DMS53 (cell line): ENCODE measurements around the gene SLCO4A1.

Experiments used
- DNase-seq: peaks from one replicate; lab custom pipeline; 2025; lab: John Stamatoyannopoulos, UW

Gene SLCO4A1

GRCh38 chr20:62702895-62703852 is 60.9 kb downstream of the SLCO4A1 start:
- DNase-seq = peak; percentile 62

- no peak for DNase-seq
Measured at GRCh38 chr20:62703853-62704228, 61.5 kb downstream of the SLCO4A1 start.

- DNase-seq = peak; percentile 64
Measured at GRCh38 chr20:62704341-62704948, 62.1 kb downstream of the SLCO4A1 start.

GRCh38 chr20:62705627-62706026 is 63.3 kb downstream of the SLCO4A1 start:
- no peak for DNase-seq

- DNase-seq = no peak
Measured at GRCh38 chr20:62706344-62706743, 64.0 kb downstream of the SLCO4A1 start.

GRCh38 chr20:62706857-62707256 is 64.6 kb downstream of the SLCO4A1 start:
- DNase-seq = no peak

GRCh38 chr20:62707276-62707920 is 65.1 kb downstream of the SLCO4A1 start:
- DNase-seq = no peak

GRCh38 chr20:62707921-62708521 is 65.7 kb downstream of the SLCO4A1 start:
- no peak for DNase-seq

GRCh38 chr20:62708591-62709536 is 66.6 kb downstream of the SLCO4A1 start, which contains the start of gene NTSR1:
Gene NTSR1 (plus strand): TSS chr20:62708836. CDS start chr20:62709208, 372 bp downstream.
- no peak for DNase-seq

GRCh38 chr20:62709537-62709905 is 67.2 kb downstream of the SLCO4A1 start:
- DNase-seq = no peak

GRCh38 chr20:62710221-62710885 is 68.0 kb downstream of the SLCO4A1 start:
- no peak for DNase-seq

- DNase-seq = no peak
Measured at GRCh38 chr20:62710886-62711702, 68.8 kb downstream of the SLCO4A1 start.

- no peak for DNase-seq
Measured at GRCh38 chr20:62711703-62712101, 69.4 kb downstream of the SLCO4A1 start.

- DNase-seq = no peak
Measured at GRCh38 chr20:62712606-62713005, 70.3 kb downstream of the SLCO4A1 start.

GRCh38 chr20:62714006-62714405 is 71.7 kb downstream of the SLCO4A1 start:
- DNase-seq = no peak

GRCh38 chr20:62714799-62715198 is 72.5 kb downstream of the SLCO4A1 start:
- no peak for DNase-seq

- DNase-seq = no peak
Measured at GRCh38 chr20:62715201-62715600, 72.9 kb downstream of the SLCO4A1 start.

- DNase-seq = no peak
Measured at GRCh38 chr20:62716198-62716940, 74.1 kb downstream of the SLCO4A1 start.

GRCh38 chr20:62716941-62717310 is 74.6 kb downstream of the SLCO4A1 start:
- DNase-seq = no peak
